Measurements from ENCODE around the gene ALG2.

DNA sequence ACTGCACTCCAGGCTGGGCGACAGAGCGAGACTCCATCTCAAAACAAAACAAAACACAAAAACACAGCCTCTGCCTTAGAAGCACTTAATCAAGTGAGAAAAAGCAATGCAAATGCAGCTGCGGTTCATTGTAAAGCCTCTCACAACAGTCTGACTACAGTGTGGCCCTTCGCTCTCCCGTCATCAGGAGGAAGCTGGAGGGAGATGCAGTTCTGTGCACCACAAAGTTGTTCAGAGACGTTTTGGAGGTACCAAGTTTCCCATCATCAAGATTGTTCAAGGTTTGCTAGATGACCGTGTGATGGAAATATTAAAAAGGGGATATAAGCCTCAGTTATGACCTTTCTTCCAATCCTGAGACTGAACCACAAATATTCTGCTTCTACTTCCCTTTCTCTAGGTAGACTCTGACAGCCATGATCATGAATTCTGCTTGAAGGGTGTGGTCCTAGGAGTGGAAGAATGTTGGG is 41.2 kb upstream of the ALG2 start:
- no peak for TF ChIP-seq CTCF (IDR thresholded peaks at IDR 0.05)
- TF ChIP-seq POLR2AphosphoS5 (IDR thresholded peaks at IDR 0.05) = no peak

Data from suprapubic skin (tissue), 3 donors.